ENCODE results near the gene SYT14. TPM values are rescaled to one million over a fixed set of nuclear protein-coding genes. Genes with fewer than 3 reads are reported as not detected.

The SYT14 gene
- total RNA-seq, 1 experiment from 2014 or later, result 0.07 TPM

DNA sequence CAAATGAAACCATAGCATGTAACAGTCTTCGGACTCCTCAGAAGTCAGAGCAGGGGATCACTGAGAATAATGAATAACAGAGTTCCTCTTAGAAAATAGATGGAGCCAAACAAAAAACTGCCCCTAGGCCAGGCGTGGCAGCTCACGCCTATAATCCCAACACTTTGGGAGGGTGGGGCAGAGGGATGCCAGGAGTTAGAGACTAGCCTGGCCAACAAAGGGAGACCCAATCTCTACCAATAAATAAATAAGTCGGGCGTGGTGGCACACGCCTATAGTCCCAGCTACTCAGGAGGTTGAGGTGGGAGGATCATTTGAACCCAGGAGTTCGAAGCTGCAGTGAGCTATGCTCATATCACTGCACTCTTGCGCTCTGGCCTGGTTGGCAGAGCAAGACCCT lies 236.1 kb downstream of the SYT14 start:
- ChIA-PET CTCF (no interaction called here), RAD21 (ENCODE audit: low non-redundant PET in 1 of 2, low total read pairs in 2 of 2, uncharacterized antibody in 2 of 2, unreplicated experiment in 2 of 2) (no interaction called here), POLR2A (no interaction called here)
- Histone ChIP-seq H3K9ac (ENCODE audit: low read length) (no peak overlapping the region), H3K27me3 (ENCODE audit: insufficient read depth, low read length) (no peaks in the 10 kb centered on the region), H3K36me3 (ENCODE audit: control insufficient read depth in 1 of 2, insufficient read depth in 2 of 2, low read length in 2 of 2) (no peaks in the 10 kb centered on the region), H3K79me2 (ENCODE audit: insufficient read depth, low read length) (no peaks in the 10 kb centered on the region), H3K4me2 (ENCODE audit: low read length) (no peak overlapping the region), H4K20me1 (ENCODE audit: insufficient read depth) (no peaks in the 10 kb centered on the region), H3K27ac (ENCODE audit: low read depth, low read length) (no peak overlapping the region), H3K4me1 (ENCODE audit: control insufficient read depth in 1 of 2, insufficient read depth in 2 of 2, low read length in 2 of 2) (no peaks in the 10 kb centered on the region), H3K9me2 (ENCODE audit: insufficient read depth) (no peaks in the 10 kb centered on the region), H3K9me3 (ENCODE audit: control insufficient read depth in 1 of 2, insufficient read depth in 1 of 2, low read depth in 1 of 2, low read length in 2 of 2) (no peaks in the 10 kb centered on the region), H2AFZ (ENCODE audit: low read depth, low read length, poor library complexity, severe bottlenecking) (no peak overlapping the region), H3K4me3 (replicated peaks in 1 of 2; ENCODE audit: low read depth in 1 of 2, low read length in 2 of 2) (no peak overlapping the region)
- no peak for ATAC-seq
- intact Hi-C loops (cut with micrococcal nuclease), result no loop called here
- TF ChIP-seq YY1 (IDR thresholded peaks at IDR 0.05; ENCODE audit: extremely low read depth, insufficient replicate concordance, low read depth, low read length), result no peak
- TF ChIP-seq, protein P1, sequence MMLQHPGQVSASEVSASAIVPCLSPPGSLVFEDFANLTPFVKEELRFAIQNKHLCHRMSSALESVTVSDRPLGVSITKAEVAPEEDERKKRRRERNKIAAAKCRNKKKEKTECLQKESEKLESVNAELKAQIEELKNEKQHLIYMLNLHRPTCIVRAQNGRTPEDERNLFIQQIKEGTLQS (IDR thresholded peaks at IDR 0.05), result no peak
- no peak for TF ChIP-seq ZFX (IDR thresholded peaks at IDR 0.05)
- no peak for TF ChIP-seq ELF1 (IDR thresholded peaks at IDR 0.05; ENCODE audit: borderline replicate concordance, low read depth)
- TF ChIP-seq SRF (IDR thresholded peaks at IDR 0.05; ENCODE audit: low read depth), result no peak
- TF ChIP-seq POLR2AphosphoS5 (IDR thresholded peaks at IDR 0.05; ENCODE audit: low read depth, low read length), result no peak
- TF ChIP-seq TCF7L2 (IDR thresholded peaks at IDR 0.05; ENCODE audit: borderline replicate concordance, extremely low read depth, insufficient read depth, insufficient read length), result no peak
- no peak for TF ChIP-seq FOSL1 (IDR thresholded peaks at IDR 0.05; ENCODE audit: low read depth)
- no peak for TF ChIP-seq EZH2 (IDR thresholded peaks at IDR 0.05)
- no peak for TF ChIP-seq SP1 (IDR thresholded peaks at IDR 0.05; ENCODE audit: low read depth)
- TF ChIP-seq, protein P2, sequence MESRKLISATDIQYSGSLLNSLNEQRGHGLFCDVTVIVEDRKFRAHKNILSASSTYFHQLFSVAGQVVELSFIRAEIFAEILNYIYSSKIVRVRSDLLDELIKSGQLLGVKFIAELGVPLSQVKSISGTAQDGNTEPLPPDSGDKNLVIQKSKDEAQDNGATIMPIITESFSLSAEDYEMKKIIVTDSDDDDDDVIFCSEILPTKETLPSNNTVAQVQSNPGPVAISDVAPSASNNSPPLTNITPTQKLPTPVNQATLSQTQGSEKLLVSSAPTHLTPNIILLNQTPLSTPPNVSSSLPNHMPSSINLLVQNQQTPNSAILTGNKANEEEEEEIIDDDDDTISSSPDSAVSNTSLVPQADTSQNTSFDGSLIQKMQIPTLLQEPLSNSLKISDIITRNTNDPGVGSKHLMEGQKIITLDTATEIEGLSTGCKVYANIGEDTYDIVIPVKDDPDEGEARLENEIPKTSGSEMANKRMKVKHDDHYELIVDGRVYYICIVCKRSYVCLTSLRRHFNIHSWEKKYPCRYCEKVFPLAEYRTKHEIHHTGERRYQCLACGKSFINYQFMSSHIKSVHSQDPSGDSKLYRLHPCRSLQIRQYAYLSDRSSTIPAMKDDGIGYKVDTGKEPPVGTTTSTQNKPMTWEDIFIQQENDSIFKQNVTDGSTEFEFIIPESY (IDR thresholded peaks at IDR 0.05; ENCODE audit: extremely low read depth, insufficient replicate concordance, low read length), result no peak
- no peak for TF ChIP-seq SIN3A (IDR thresholded peaks at IDR 0.05; ENCODE audit: low read depth)
- TF ChIP-seq, protein P3, sequence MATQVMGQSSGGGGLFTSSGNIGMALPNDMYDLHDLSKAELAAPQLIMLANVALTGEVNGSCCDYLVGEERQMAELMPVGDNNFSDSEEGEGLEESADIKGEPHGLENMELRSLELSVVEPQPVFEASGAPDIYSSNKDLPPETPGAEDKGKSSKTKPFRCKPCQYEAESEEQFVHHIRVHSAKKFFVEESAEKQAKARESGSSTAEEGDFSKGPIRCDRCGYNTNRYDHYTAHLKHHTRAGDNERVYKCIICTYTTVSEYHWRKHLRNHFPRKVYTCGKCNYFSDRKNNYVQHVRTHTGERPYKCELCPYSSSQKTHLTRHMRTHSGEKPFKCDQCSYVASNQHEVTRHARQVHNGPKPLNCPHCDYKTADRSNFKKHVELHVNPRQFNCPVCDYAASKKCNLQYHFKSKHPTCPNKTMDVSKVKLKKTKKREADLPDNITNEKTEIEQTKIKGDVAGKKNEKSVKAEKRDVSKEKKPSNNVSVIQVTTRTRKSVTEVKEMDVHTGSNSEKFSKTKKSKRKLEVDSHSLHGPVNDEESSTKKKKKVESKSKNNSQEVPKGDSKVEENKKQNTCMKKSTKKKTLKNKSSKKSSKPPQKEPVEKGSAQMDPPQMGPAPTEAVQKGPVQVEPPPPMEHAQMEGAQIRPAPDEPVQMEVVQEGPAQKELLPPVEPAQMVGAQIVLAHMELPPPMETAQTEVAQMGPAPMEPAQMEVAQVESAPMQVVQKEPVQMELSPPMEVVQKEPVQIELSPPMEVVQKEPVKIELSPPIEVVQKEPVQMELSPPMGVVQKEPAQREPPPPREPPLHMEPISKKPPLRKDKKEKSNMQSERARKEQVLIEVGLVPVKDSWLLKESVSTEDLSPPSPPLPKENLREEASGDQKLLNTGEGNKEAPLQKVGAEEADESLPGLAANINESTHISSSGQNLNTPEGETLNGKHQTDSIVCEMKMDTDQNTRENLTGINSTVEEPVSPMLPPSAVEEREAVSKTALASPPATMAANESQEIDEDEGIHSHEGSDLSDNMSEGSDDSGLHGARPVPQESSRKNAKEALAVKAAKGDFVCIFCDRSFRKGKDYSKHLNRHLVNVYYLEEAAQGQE (IDR thresholded peaks at IDR 0.05; ENCODE audit: low read depth), result no peak
- no peak for TF ChIP-seq CEBPB (IDR thresholded peaks at IDR 0.05; ENCODE audit: low read depth)
- TF ChIP-seq EZH2phosphoT487 (IDR thresholded peaks at IDR 0.05; ENCODE audit: borderline replicate concordance), result no peak
- TF ChIP-seq ZNF274 (IDR thresholded peaks at IDR 0.05; ENCODE audit: low read depth, low read length), result no peak
- TF ChIP-seq, protein P4, sequence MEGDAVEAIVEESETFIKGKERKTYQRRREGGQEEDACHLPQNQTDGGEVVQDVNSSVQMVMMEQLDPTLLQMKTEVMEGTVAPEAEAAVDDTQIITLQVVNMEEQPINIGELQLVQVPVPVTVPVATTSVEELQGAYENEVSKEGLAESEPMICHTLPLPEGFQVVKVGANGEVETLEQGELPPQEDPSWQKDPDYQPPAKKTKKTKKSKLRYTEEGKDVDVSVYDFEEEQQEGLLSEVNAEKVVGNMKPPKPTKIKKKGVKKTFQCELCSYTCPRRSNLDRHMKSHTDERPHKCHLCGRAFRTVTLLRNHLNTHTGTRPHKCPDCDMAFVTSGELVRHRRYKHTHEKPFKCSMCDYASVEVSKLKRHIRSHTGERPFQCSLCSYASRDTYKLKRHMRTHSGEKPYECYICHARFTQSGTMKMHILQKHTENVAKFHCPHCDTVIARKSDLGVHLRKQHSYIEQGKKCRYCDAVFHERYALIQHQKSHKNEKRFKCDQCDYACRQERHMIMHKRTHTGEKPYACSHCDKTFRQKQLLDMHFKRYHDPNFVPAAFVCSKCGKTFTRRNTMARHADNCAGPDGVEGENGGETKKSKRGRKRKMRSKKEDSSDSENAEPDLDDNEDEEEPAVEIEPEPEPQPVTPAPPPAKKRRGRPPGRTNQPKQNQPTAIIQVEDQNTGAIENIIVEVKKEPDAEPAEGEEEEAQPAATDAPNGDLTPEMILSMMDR (IDR thresholded peaks at IDR 0.05 in 2 of 3, conservative IDR thresholded peaks at IDR 0.05 in 1 of 3; ENCODE audit: borderline replicate concordance in 1 of 3, insufficient read depth in 1 of 3, low read depth in 2 of 3, low read length in 2 of 3), result no peak
- TF ChIP-seq RAD21 (IDR thresholded peaks at IDR 0.05; ENCODE audit: low read depth), result no peak
- TF ChIP-seq, protein P5, sequence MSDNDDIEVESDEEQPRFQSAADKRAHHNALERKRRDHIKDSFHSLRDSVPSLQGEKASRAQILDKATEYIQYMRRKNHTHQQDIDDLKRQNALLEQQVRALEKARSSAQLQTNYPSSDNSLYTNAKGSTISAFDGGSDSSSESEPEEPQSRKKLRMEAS (IDR thresholded peaks at IDR 0.05), result no peak
- no peak for TF ChIP-seq POLR2A (IDR thresholded peaks at IDR 0.05; ENCODE audit: borderline replicate concordance, extremely low read depth, insufficient read depth, insufficient read length)
- no TSS peak for BruUV-seq (replicated peaks)
- no peak for DNase-seq (ENCODE audit: low read depth, low spot score)

Data from HCT116 (cell line).